ENCODE data around the gene NTRK3.

NTRK3 gene

GRCh38 chr15:88028024-88028423 lies 228.5 kb downstream of the NTRK3 start:
- no peak for DNase-seq (ENCODE audit: low spot score)

DNA sequence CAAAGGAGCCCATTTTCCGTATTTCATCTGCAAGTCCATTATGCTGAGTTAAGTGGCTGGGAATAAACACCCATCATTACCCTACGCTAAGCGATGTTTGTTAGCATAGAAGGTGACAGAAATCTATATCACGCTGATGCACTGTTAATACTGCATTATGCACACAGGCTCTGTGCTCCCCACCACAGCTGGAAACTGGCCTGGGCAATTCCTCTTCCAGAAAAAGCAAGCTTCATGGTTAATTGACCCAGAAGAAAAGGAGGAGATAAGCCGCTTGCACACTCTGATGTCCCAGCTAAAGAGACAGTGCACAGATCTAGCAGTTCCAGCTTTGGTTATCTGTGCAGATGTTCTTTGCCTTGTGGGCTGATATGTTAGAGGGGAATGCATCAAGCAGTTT lies 232.6 kb downstream of the NTRK3 start:
- no peak for DNase-seq (ENCODE audit: low spot score)

DNA sequence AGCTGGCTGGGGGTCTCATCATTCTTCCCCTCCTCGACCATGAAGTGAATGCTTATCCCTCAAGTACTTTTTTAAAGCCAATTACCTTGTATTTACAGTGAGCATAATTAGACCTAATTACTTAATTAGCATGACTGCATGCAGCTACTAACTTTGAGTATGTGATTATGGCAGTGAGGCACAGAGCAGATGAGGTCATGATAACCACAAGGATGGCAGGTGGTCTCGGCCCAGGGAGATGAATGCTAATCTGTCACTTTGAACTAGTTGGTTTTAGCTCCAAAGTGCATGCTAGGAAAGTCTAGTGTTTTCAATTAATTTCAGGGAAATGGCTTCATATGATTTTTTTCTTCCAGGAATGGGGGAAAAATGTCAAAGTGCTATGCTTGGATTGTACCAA lies 233.8 kb downstream of the NTRK3 start:
- no peak for DNase-seq (ENCODE audit: low spot score)

DNA sequence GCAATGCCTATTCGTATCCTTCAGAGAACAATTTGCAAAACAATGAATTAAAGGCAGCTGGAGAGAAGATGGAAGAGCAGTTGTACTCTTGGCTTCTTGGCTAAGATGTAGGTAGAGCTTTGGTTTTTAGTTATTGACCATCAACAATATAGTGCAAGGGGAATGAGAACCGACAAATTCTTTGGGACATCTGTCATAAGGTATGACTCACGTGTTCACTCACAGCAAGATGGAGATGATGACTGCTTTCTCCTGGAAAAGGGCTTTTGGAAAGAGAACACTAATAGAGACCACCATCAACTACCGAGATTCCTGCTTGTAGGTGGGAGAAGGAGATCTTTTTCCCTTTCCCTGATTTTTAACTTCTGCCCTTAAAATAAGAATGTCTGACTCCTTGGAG lies 234.9 kb downstream of the NTRK3 start:
- DNase-seq (ENCODE audit: low spot score) = no peak

- no peak for DNase-seq (ENCODE audit: low spot score)
These were observed 235.7 kb downstream of the NTRK3 start for GRCh38 chr15:88020806-88021205.

GRCh38 chr15:88019656-88020055 lies 236.9 kb downstream of the NTRK3 start:
- no peak for DNase-seq (ENCODE audit: low spot score)

GRCh38 chr15:88018869-88019641 lies 237.5 kb downstream of the NTRK3 start:
- no peak for DNase-seq (ENCODE audit: low spot score)

DNA sequence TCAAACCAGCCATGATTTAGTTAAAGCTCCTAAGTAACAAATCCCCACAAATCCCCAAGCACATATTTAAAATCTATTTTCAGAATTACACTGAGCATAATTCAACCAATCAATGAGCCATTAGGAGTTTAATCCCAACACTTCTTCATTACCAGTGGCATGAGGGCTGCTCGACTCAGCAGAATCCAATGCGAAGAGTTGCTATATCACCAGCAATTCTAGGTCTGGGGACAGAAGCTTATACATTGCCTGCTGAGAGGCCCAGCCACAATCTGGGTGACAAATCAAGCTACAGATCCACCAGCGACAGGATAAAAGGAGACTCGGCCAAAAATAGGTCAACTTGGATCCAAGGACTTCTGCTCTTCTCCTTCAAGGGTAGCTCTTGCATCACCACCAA lies 238.8 kb downstream of the NTRK3 start:
- no peak for DNase-seq (ENCODE audit: low spot score)

GRCh38 chr15:88016406-88016805 lies 240.1 kb downstream of the NTRK3 start:
- no peak for DNase-seq (ENCODE audit: low spot score)

DNA sequence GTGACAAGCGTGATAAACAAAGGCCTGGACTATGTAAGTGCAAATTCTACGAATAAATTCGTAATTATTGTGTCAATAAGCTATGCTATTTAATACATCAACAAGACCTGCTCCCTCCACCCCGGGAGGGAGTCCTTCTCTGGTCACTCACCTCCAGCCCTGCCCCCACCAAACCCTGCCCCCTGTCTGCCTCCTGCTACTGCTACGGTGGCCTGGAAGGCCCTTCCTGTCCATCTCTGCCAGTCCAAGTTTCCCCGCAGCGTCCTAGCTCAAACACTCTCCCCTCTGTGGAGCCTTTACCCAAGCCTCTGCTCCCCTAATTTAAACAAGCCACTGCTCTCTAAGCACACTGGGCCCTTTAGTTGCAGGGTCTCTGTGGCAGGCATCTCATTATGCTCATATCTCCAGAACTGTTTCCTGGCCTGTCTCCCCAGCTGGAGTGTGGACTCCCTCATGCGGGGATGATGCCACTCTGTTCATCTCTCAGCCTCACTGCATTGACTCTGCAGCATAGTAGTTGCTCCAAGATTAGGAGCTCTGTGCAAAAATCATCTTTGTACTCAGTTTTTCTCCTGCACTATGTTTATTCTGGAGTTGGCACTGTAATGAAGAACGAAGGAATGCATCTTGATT lies 241.2 kb downstream of the NTRK3 start:
- no peak for DNase-seq (ENCODE audit: low spot score)

- DNase-seq (ENCODE audit: low spot score) = no peak
These were observed 241.9 kb downstream of the NTRK3 start for GRCh38 chr15:88014454-88015160.

DNA sequence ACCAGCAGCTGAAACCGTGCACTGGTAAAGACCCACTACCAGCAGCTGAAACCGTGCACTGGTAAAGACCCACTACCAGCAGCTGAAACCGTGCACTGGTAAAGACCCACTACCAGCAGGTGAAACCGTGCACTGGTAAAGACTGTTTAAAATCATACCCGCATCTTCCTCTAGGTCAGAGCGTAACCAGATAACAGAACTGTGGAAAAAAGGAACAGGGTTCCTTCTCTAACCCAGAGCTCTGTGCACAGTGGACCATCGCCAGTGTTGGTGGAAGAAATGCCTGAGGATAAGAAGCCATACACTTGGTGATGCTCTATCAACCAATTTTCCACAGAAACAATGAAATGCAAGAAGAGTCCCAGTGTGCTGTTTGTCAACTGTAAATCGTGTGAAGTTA lies 243.4 kb downstream of the NTRK3 start:
- no peak for DNase-seq (ENCODE audit: low spot score)

- no peak for DNase-seq (ENCODE audit: low spot score)
These were observed 243.9 kb downstream of the NTRK3 start for GRCh38 chr15:88012688-88013087.

DNA sequence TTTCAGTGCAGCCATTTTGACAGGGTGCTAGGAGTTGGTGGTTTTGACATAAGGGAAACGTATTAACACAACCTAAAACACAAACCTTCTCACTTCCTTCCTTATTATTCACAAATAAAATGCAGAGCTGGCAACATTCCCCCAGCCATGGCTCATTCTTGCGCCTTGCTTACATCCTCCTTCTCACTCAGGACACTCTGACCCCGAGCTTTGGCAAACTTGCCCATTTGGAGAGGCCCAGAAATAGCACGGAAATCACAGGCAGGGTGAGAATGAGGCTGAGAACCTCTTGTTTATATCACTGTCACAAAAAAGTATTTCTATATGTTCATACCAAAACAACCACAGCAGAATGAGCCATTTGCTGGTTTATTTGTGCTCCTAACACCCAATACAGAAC lies 244.3 kb downstream of the NTRK3 start:
- DNase-seq (ENCODE audit: low spot score) = no peak

GRCh38 chr15:88011533-88011932 lies 245.0 kb downstream of the NTRK3 start:
- DNase-seq (ENCODE audit: low spot score) = no peak

- no peak for DNase-seq (ENCODE audit: low spot score)
These were observed 250.4 kb downstream of the NTRK3 start for GRCh38 chr15:88006146-88006545.

- no peak for DNase-seq (ENCODE audit: low spot score)
These were observed 252.1 kb downstream of the NTRK3 start for GRCh38 chr15:88004399-88004798.

DNA sequence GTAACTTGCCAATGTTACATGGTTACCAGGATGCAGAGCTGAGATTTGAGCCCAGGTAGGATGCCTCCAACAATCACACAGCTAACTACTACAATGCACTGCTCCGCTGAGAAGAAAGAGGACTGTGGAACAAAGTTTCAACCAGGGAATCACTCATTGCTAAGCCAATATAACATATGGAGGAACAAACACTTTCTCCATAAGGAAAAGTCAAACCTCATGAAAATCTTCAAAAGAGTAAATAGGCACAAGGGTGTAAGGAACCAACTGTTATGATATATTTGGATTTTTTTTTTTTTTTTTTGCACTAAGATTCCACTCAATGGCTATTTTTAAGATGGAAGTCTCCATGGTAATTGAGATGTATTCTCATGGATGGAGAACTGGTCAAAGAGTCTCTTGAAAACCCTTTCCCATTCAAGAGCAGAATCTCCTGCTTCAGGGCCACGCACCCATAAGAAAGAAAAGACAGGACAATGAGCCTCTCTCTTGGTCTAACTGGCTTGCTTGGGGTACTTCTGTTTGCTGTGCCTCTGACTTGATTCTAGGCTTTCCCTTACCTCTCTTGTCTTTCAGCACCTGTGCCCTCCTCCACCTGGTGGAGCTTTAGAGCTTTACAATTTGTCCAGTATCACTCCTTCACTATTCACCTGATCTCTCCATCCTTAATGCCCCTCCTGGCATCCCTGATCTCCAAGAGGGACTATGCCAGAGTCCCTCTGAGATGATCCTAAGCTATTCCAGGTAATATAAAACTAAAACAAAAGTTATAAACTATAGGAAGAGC lies 252.8 kb downstream of the NTRK3 start:
- no peak for DNase-seq (ENCODE audit: low spot score)

- DNase-seq (ENCODE audit: low spot score) = no peak
These were observed 253.8 kb downstream of the NTRK3 start for GRCh38 chr15:88002706-88003105.

DNA sequence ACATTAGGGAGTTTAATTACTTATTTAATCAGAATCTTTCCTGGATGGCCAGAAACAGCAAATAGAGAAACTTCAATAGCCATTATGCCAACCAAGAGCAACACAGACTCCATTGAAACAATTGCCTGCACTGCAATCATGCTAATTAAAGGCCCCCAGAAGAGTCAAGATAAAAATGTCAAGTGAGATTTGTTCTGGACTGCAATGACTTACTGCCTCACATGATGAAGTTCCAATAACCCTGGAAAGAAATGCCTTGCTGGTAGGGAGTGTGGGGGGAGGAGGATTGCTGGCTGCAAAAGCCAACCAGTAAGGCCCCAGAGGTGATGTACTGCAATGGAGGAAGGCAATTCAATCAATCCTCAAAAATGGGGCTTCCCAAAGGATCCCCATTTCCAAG lies 257.9 kb downstream of the NTRK3 start:
- DNase-seq (ENCODE audit: low spot score) = no peak

GRCh38 chr15:87986776-87987175 lies 269.8 kb downstream of the NTRK3 start:
- no peak for DNase-seq (ENCODE audit: low spot score)

- DNase-seq (ENCODE audit: low spot score) = no peak
These were observed 271.1 kb downstream of the NTRK3 start for GRCh38 chr15:87985451-87985850.
